ENCODE data around the gene FUT3. TPM values are rescaled to one million over a fixed set of nuclear protein-coding genes. Genes with fewer than 3 reads are reported as not detected.

Gene FUT3
- total and polyA plus RNA-seq, 9 of the 15 experiments (the other 6 are each of a cell fraction or from before 2014, with no cell fraction given): 0.09 TPM; not detected in 8

GRCh38 chr19:5824751-5825150 lies 26.5 kb downstream of the FUT3 start:
- Histone ChIP-seq H3K4me1 (replicated peaks in 1 of 2; ENCODE audit: control insufficient read depth in 2 of 2, insufficient read depth in 2 of 2, low read length in 2 of 2) (peaks cover 6 to 64% of the 10 kb centered on the region in 2 experiments; a peak in 4 of 5 replicates), H2AFZ (ENCODE audit: low read depth, low read length) (no peak overlapping the region), H3K36me3 (ENCODE audit: control insufficient read depth, insufficient read depth, low read length) (no peaks in the 10 kb centered on the region), H3K9me1 (ENCODE audit: control insufficient read depth, insufficient read depth, low read length) (peaks cover 3% of the 10 kb centered on the region), H3K27me3 (ENCODE audit: control insufficient read depth in 2 of 2, insufficient read depth in 2 of 2, low read length in 2 of 2) (no peaks in the 10 kb centered on the region), H3K79me2 (ENCODE audit: control insufficient read depth, insufficient read depth, low read length) (peaks cover 4% of the 10 kb centered on the region; the same call in 1 of the 3 replicates), H3K27ac (ENCODE audit: extremely low read depth, low read depth, low read length) (no peak overlapping the region), H4K20me1 (replicated peaks; ENCODE audit: control insufficient read depth, insufficient read depth, low read length) (no peaks in the 10 kb centered on the region; the same call in 1 of the 2 replicates), H3K4me2 (ENCODE audit: insufficient read depth, low read length) (no peak overlapping the region), H3K9ac (ENCODE audit: insufficient read depth in 1 of 2, low read depth in 2 of 2, low read length in 2 of 2) (peak overlapping the region in 1 of 2 experiments; percentile 10; a peak in 1 of 4 replicates), H3K4me3 (no peak overlapping the region), H3K9me3 (replicated peaks; ENCODE audit: control insufficient read depth, insufficient read depth, low read depth, low read length) (no peaks in the 10 kb centered on the region)
- BruUV-seq (replicated peaks): no TSS peak
- no peak for FAIRE-seq
- no peak for TF ChIP-seq ZBTB34 (CRISPR knock-in tag; IDR thresholded peaks at IDR 0.05)
- TF ChIP-seq KHSRP (IDR thresholded peaks at IDR 0.05): no peak
- TF ChIP-seq TSC22D4 (tag; IDR thresholded peaks at IDR 0.05): no peak
- no peak for TF ChIP-seq HIVEP1 (CRISPR knock-in tag; IDR thresholded peaks at IDR 0.05)
- no peak for TF ChIP-seq ZNF780A (CRISPR knock-in tag; IDR thresholded peaks at IDR 0.05)
- TF ChIP-seq THRAP3 (IDR thresholded peaks at IDR 0.05; ENCODE audit: borderline replicate concordance): no peak
- no peak for TF ChIP-seq ZNF699 (CRISPR knock-in tag; IDR thresholded peaks at IDR 0.05; ENCODE audit: insufficient replicate concordance)
- no peak for TF ChIP-seq MEF2D (tag; conservative IDR thresholded peaks at IDR 0.05; ENCODE audit: low read depth)
- TF ChIP-seq MTA3 (IDR thresholded peaks at IDR 0.05; ENCODE audit: borderline replicate concordance): no peak
- no peak for TF ChIP-seq GATAD2A (IDR thresholded peaks at IDR 0.05)
- no peak for TF ChIP-seq SMC3 (conservative IDR thresholded peaks at IDR 0.05; ENCODE audit: insufficient read depth, low read depth, low read length)
- no peak for TF ChIP-seq ZBTB8A (IDR thresholded peaks at IDR 0.05; ENCODE audit: partially characterized antibody)
- no peak for TF ChIP-seq TFAP4 (CRISPR knock-in tag; IDR thresholded peaks at IDR 0.05; ENCODE audit: borderline replicate concordance)
- no peak for TF ChIP-seq ZSCAN29 (IDR thresholded peaks at IDR 0.05)
- TF ChIP-seq SIN3A (IDR thresholded peaks at IDR 0.05; ENCODE audit: borderline replicate concordance in 2 of 2, control insufficient read depth in 1 of 2, low read depth in 2 of 2, low read length in 2 of 2): no peak
- TF ChIP-seq CGGBP1 (CRISPR knock-in tag; IDR thresholded peaks at IDR 0.05): no peak
- no peak for TF ChIP-seq MXI1 (IDR thresholded peaks at IDR 0.05; ENCODE audit: low read depth, low read length)
- TF ChIP-seq ZBTB43 (CRISPR knock-in tag; IDR thresholded peaks at IDR 0.05): no peak
- no peak for TF ChIP-seq POLR2AphosphoS2 (IDR thresholded peaks at IDR 0.05; ENCODE audit: low read length)
- TF ChIP-seq ZNF174 (CRISPR knock-in tag; IDR thresholded peaks at IDR 0.05): no peak
- intact Hi-C loops (cut with micrococcal nuclease) (no loop called here), in situ Hi-C loops (cut with MboI) (no loop called here)
- DNase-seq (ENCODE audit: extremely low read depth in 1 of 4, low spot score in 3 of 4): no peak
- CTCF ChIA-PET (ENCODE audit: low intra/inter-chr PET ratio): interaction anchor here (0.6 to 3.3 kb wide), 2 partner anchors 20 to 31 kb away, joined by 4 to 20 read pairs; partner anchors contain the start of gene NRTN
- POLR2A ChIA-PET: interaction anchor here (0.6 kb wide), 1 partner anchor 38 kb away, joined by 3 read pairs; no protein-coding TSS in a partner anchor
- no peak for ATAC-seq
- 57% methylated on average over 6 of the region's 10 CpGs for WGBS (ENCODE audit: insufficient coverage, low coverage, missing lambda C conversion rate)

Data from K562 (cell line).